Neutrophil (primary cell): ENCODE data around the gene RARB.

Source experiments
- H3K27ac ChIP-seq: fragments of 200-600 bp; sonication (generic); 2 replicates; pipeline ENCODE4 v1.5.1; 2016; ENCODE audit warnings: mild to moderate bottlenecking, moderate library complexity
- H3K27me3 ChIP-seq: fragments of 200-600 bp; sonication (generic); 2 replicates; pipeline ENCODE4 v1.6.0; 2016; ENCODE audit warnings: mild to moderate bottlenecking
- H3K36me3 ChIP-seq: fragments of 200-600 bp; sonication (generic); 2 replicates; pipeline ENCODE4 v1.5.1; 2017
- H3K4me1 ChIP-seq, 2 experiments: fragments of 200-600 bp in 1 of 2; sonication (generic) in 1 of 2; 1 replicate in 1 of 2; 2 replicates in 1 of 2; pipeline versions ENCODE4 v1.5.1 to v1.6.1; 2013 to 2016; ENCODE audit warnings: low read depth in 1 of 2, low read length in 1 of 2, mild to moderate bottlenecking in 1 of 2, moderate library complexity in 1 of 2; ENCODE audit not compliant: control insufficient read depth in 1 of 2, insufficient read depth in 1 of 2
- H3K4me3 ChIP-seq, 2 experiments: fragments of 200-600 bp in 1 of 2; sonication (generic) in 1 of 2; 1 replicate in 1 of 2; 2 replicates in 1 of 2; pipeline ENCODE4 v1.5.1; 2013 to 2016; ENCODE audit warnings: low read depth in 1 of 2, low read length in 1 of 2, mild to moderate bottlenecking in 1 of 2, moderate library complexity in 1 of 2
- H3K9me3 ChIP-seq: fragments of 200-600 bp; sonication (generic); 2 replicates; pipeline ENCODE4 v1.5.1; 2016
- TF ChIP-seq, protein P1 (sequence below): fragments of 200-600 bp; sonication (generic); IDR thresholded peaks from 2 replicates; pipeline ENCODE4 v1.5.1; 2016; ENCODE audit warnings: antibody characterized with exemption

The RARB gene

GRCh38 chr3:25515171-25515570, 87.1 kb downstream of the RARB start:
- Histone ChIP-seq H3K36me3 (no peaks in the 10 kb centered on the region), H3K4me3 (no peak overlapping the region), H3K27me3 (no peaks in the 10 kb centered on the region), H3K9me3 (no peaks in the 10 kb centered on the region), H3K4me1 (no peaks in the 10 kb centered on the region), H3K27ac (no peak overlapping the region)
- TF ChIP-seq, protein P1, sequence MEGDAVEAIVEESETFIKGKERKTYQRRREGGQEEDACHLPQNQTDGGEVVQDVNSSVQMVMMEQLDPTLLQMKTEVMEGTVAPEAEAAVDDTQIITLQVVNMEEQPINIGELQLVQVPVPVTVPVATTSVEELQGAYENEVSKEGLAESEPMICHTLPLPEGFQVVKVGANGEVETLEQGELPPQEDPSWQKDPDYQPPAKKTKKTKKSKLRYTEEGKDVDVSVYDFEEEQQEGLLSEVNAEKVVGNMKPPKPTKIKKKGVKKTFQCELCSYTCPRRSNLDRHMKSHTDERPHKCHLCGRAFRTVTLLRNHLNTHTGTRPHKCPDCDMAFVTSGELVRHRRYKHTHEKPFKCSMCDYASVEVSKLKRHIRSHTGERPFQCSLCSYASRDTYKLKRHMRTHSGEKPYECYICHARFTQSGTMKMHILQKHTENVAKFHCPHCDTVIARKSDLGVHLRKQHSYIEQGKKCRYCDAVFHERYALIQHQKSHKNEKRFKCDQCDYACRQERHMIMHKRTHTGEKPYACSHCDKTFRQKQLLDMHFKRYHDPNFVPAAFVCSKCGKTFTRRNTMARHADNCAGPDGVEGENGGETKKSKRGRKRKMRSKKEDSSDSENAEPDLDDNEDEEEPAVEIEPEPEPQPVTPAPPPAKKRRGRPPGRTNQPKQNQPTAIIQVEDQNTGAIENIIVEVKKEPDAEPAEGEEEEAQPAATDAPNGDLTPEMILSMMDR, result no peak

- H3K36me3 ChIP-seq, result no peaks in the 10 kb centered on the region
Measured at GRCh38 chr3:25520926-25521559, 93.0 kb downstream of the RARB start.

GRCh38 chr3:25527336-25527735, 99.3 kb downstream of the RARB start:
- no peak overlapping the region for H3K4me3 ChIP-seq
- H3K27me3 ChIP-seq, result no peaks in the 10 kb centered on the region
- no peaks in the 10 kb centered on the region for H3K36me3 ChIP-seq
- TF ChIP-seq, protein P1, result no peak
- H3K9me3 ChIP-seq, result no peaks in the 10 kb centered on the region
- no peak overlapping the region for H3K27ac ChIP-seq
- H3K4me1 ChIP-seq, result no peaks in the 10 kb centered on the region

More at GRCh38 chr3:25520926-25521559, 93.0 kb downstream of the RARB start:
- Histone ChIP-seq H3K27me3 (no peaks in the 10 kb centered on the region), H3K9me3 (no peaks in the 10 kb centered on the region), H3K27ac (no peak overlapping the region), H3K4me1 (no peaks in the 10 kb centered on the region), H3K4me3 (no peak overlapping the region)
- TF ChIP-seq, protein P1, result no peak

GRCh38 chr3:25527801-25528200, 99.7 kb downstream of the RARB start:
- H3K27ac ChIP-seq, result no peak overlapping the region
- H3K27me3 ChIP-seq, result no peaks in the 10 kb centered on the region
- no peaks in the 10 kb centered on the region for H3K9me3 ChIP-seq
- H3K36me3 ChIP-seq, result no peaks in the 10 kb centered on the region
- no peaks in the 10 kb centered on the region for H3K4me1 ChIP-seq
- H3K4me3 ChIP-seq, result no peak overlapping the region
- TF ChIP-seq, protein P1, result no peak

- no peaks in the 10 kb centered on the region for H3K36me3 ChIP-seq
- no peaks in the 10 kb centered on the region for H3K9me3 ChIP-seq
- TF ChIP-seq, protein P1, result no peak
- H3K27ac ChIP-seq, result no peak overlapping the region
- H3K4me1 ChIP-seq, result no peaks in the 10 kb centered on the region
- H3K4me3 ChIP-seq, result no peak overlapping the region
- no peaks in the 10 kb centered on the region for H3K27me3 ChIP-seq
Measured at GRCh38 chr3:25531971-25532370, 103.9 kb downstream of the RARB start.
